ENCODE results near the gene EMC7.

EMC7 gene

GRCh38 chr15:34038871-34039789 is 62.5 kb downstream of the EMC7 start, which contains the start of gene AVEN:
AVEN (minus strand) TSS chr15:34039204; CDS start chr15:34039046, 158 bp downstream.
- peak in 1 of 2 donors; percentile 21 for DNase-seq (ENCODE audit: low read depth in 2 of 2, low spot score in 1 of 2)

DNA sequence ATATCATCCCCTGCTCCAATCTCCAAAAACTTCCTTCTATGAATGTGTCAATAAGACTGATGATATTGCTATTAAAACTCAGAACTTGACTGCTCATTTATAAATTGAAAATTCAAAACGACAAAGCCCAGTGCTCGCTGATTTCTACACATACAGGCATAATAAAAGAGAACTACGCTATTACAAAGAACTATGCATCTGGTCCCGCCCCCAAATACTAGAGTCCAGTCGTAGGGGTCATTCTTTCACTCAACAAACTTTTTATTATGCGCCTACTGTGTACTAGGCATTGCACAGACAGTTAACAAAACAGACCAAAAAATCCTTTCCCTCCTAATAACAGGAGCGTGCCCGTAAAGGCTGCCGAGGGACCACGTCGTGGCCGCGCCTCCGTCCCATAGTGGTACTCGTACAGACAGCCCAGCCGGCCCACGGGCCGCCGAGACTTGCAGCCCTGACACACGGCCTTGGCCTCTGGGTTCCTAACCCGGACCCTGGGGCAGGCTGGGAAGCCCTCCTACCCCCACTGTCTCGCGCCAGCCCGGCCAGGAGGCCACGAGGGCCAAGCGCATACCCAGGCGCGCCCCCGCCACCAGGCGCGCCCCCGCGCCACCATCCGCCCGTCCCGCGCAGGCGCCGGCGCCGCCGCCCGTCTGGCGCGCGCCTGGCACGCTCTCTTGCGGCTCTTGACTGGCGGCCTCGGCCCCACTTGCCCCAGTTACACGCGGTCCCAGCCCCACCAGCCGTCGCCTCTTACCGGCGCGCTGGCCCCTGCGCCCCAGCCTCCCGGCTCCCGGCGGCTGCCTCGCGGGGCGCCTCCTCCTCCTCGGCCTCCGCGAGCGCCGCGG is 63.4 kb downstream of the EMC7 start:
- peak; percentile 43 to 44 for DNase-seq (ENCODE audit: low read depth in 2 of 2, low spot score in 1 of 2)
